ENCODE measurements around the gene TWNK. TPM values are rescaled to one million over a fixed set of nuclear protein-coding genes. Genes with fewer than 3 reads are reported as not detected.

TWNK gene
- total RNA-seq, 1 experiment from 2014 or later, result 38.7 TPM

DNA sequence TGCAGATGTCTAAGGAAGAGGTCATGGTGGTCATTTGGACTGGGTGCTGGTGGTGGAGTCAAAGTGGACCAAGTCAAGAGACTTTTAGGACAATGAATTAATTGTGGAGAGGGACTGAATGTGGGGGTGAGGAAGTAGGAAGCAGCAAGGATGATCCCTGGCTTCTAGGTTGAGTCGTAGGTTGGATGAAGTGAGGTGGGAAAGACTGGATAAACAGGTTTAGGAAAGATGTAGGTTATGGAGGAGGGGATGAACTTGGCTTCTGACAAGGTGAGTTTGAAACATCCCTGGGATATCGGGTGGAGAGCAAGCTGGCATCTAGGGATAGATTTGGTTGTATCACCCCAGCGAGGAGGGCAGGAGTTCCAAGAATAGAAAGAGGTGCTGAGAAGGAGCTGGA lies 10.4 kb upstream of the TWNK start:
- no peak overlapping the region for H3K18ac ChIP-seq (ENCODE audit: insufficient read length, low read depth, low read length)
- H2BK5ac ChIP-seq (ENCODE audit: insufficient read length, low read length), result no peak overlapping the region
- H2BK15ac ChIP-seq (ENCODE audit: low read depth, low read length), result no peak overlapping the region
- Mint-ChIP-seq H3K4me1 (peaks cover 9% of the 10 kb centered on the region in 2 experiments), H3K9me3 (no peaks in the 10 kb centered on the region; a peak in 1 of 5 replicates), H3K27ac (no peak overlapping the region), H3K27me3 (ENCODE audit: low read depth) (no peaks in the 10 kb centered on the region; the same call in 1 of the 2 replicates), H3K4me3 (no peak overlapping the region; a peak in 1 of 5 replicates), H3K36me3 (ENCODE audit: insufficient read depth in 1 of 3, low read depth in 3 of 3) (peaks cover 5 to 24% (median 17%) of the 10 kb centered on the region in 3 experiments; a peak in 6 of 7 replicates)
- no peak overlapping the region for H3K56ac ChIP-seq (ENCODE audit: insufficient read length, low read depth, low read length)
- no peak overlapping the region for H2BK20ac ChIP-seq (ENCODE audit: low read depth, low read length, poor library complexity, severe bottlenecking)
- H3K27ac ChIP-seq (ENCODE audit: insufficient read length, low read depth, low read length), result no peak overlapping the region
- no peak for DNase-seq
- no peaks in the 10 kb centered on the region for H3K27me3 ChIP-seq (ENCODE audit: insufficient read depth, low read length)
- H3K79me1 ChIP-seq (ENCODE audit: insufficient read depth, low read depth, low read length, poor library complexity, severe bottlenecking), result no peaks in the 10 kb centered on the region
- no peak overlapping the region for H3K4ac ChIP-seq (ENCODE audit: low read depth, low read length)
- H2BK12ac ChIP-seq (ENCODE audit: insufficient read length, low read depth, low read length), result no peak overlapping the region
- no peak overlapping the region for H2BK120ac ChIP-seq (ENCODE audit: low read depth, low read length, poor library complexity, severe bottlenecking)
- H3K4me2 ChIP-seq (ENCODE audit: insufficient read depth, insufficient read length, low read length), result no peak overlapping the region
- H4K91ac ChIP-seq (ENCODE audit: insufficient read length, low read depth, low read length), result no peak overlapping the region
- no peak overlapping the region for H3T11ph ChIP-seq (ENCODE audit: low read length)
- no peak overlapping the region for H4K5ac ChIP-seq (ENCODE audit: insufficient read length, low read depth, low read length)
- H3K23ac ChIP-seq (ENCODE audit: insufficient read length, low read depth, low read length), result no peak overlapping the region
- no peak overlapping the region for H3K9ac ChIP-seq (ENCODE audit: extremely low read depth, insufficient read length, low read length)
- no peak overlapping the region for H3K14ac ChIP-seq (ENCODE audit: insufficient read depth, low read length)
- no peaks in the 10 kb centered on the region for H3K4me1 ChIP-seq (ENCODE audit: insufficient read depth, low read length)
- no peaks in the 10 kb centered on the region for H3K79me2 ChIP-seq (ENCODE audit: insufficient read depth, low read length)
- H3K9me3 ChIP-seq (ENCODE audit: control insufficient read depth, low read depth, low read length), result no peaks in the 10 kb centered on the region
- no peak overlapping the region for H2AK5ac ChIP-seq (ENCODE audit: insufficient read length, low read length)
- WGBS (ENCODE audit: extremely low coverage, insufficient read length, low lambda C conversion rate), result no CpG with 5 or more reads among the region's 3 CpGs
- no peak overlapping the region for H2AFZ ChIP-seq (ENCODE audit: low read length)
- TF ChIP-seq, protein P1, sequence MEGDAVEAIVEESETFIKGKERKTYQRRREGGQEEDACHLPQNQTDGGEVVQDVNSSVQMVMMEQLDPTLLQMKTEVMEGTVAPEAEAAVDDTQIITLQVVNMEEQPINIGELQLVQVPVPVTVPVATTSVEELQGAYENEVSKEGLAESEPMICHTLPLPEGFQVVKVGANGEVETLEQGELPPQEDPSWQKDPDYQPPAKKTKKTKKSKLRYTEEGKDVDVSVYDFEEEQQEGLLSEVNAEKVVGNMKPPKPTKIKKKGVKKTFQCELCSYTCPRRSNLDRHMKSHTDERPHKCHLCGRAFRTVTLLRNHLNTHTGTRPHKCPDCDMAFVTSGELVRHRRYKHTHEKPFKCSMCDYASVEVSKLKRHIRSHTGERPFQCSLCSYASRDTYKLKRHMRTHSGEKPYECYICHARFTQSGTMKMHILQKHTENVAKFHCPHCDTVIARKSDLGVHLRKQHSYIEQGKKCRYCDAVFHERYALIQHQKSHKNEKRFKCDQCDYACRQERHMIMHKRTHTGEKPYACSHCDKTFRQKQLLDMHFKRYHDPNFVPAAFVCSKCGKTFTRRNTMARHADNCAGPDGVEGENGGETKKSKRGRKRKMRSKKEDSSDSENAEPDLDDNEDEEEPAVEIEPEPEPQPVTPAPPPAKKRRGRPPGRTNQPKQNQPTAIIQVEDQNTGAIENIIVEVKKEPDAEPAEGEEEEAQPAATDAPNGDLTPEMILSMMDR (conservative IDR thresholded peaks at IDR 0.05), result no peak
- H3K23me2 ChIP-seq (ENCODE audit: insufficient read length, low read depth, low read length, poor library complexity, severe bottlenecking), result no peaks in the 10 kb centered on the region
- H4K8ac ChIP-seq (replicated peaks; ENCODE audit: insufficient read length, low read depth, low read length), result no peak overlapping the region
- H4K20me1 ChIP-seq (ENCODE audit: control insufficient read depth, insufficient read depth, insufficient read length), result no peaks in the 10 kb centered on the region
